ENCODE data around the gene NTNG1.

- TF ChIP-seq EP300 (IDR thresholded peaks at IDR 0.05) (no peak), POLR2A (IDR thresholded peaks at IDR 0.05) (no peak)
- TF ChIP-seq, protein P1, sequence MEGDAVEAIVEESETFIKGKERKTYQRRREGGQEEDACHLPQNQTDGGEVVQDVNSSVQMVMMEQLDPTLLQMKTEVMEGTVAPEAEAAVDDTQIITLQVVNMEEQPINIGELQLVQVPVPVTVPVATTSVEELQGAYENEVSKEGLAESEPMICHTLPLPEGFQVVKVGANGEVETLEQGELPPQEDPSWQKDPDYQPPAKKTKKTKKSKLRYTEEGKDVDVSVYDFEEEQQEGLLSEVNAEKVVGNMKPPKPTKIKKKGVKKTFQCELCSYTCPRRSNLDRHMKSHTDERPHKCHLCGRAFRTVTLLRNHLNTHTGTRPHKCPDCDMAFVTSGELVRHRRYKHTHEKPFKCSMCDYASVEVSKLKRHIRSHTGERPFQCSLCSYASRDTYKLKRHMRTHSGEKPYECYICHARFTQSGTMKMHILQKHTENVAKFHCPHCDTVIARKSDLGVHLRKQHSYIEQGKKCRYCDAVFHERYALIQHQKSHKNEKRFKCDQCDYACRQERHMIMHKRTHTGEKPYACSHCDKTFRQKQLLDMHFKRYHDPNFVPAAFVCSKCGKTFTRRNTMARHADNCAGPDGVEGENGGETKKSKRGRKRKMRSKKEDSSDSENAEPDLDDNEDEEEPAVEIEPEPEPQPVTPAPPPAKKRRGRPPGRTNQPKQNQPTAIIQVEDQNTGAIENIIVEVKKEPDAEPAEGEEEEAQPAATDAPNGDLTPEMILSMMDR (IDR thresholded peaks at IDR 0.05): no peak
Observed at GRCh38 chr1:107145637-107146036, 4.8 kb downstream of the NTNG1 start.

Data from ovary (tissue), 3 donors.